UCSD-AML1 (cell line): ENCODE measurements around the gene EEIG2.

Experiments
- DNase-seq: peaks from one replicate; lab custom pipeline; 2025; ENCODE audit not compliant: unreplicated experiment; lab: John Stamatoyannopoulos, UW

The EEIG2 gene

GRCh38 chr1:108575375-108575774, 15.5 kb downstream of the EEIG2 start:
- DNase-seq: no peak

DNA sequence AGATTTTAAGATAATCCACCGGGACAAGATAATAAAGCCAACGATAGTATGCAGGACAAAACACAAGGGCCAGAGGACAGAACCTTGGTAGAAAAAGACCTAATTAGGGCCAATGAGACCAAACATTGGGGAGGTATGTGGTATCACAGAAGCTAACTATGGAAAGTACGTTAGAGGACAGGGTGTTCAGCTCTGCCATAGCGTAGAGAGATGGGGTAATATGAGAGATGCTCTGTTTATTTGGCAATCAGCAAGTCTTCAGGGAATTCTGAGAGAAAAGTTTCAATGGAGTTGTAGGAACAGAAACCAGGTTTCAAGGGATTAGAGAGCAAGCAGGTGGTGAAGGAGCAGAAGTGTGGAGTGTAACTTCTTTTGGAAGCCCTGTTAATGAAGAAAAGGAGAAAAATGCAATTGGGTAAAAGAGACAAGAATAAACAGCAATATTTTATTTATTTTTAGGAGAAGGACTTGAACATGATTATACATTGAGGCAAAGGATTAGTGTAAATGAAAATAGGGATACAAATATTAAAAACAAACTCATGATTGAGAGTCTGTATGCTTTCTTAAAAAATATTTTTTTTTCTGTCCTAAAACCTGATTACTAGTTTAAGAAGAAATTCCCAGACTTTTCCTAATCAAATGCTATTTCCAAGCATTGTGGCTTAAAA, 24.0 kb downstream of the EEIG2 start:
- no peak for DNase-seq

GRCh38 chr1:108584428-108584856, 24.5 kb downstream of the EEIG2 start:
- DNase-seq: no peak

DNA sequence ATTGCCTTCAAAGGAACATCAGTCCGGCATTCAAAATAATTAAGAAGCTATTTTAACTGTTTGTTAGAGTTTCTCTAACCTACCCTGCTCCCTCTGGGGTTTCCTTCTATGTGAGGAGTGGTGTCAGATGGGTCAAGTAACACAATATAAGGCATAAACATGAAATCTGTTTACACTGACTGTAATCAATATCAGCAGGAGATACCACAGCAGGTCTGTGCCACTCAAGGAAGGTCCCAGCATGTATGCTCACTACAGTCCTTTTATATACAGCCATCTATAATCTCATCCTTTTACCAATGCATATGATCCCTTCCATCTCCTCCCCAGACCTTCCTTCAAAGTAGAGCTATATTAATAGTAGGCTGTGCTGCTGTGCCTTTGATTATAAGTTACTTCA, 25.4 kb downstream of the EEIG2 start:
- no peak for DNase-seq

- DNase-seq: no peak
Measured at GRCh38 chr1:108590441-108590840, 30.5 kb downstream of the EEIG2 start.

GRCh38 chr1:108590957-108591356, 31.1 kb downstream of the EEIG2 start:
- no peak for DNase-seq

- DNase-seq: no peak
Measured at GRCh38 chr1:108591466-108591865, 31.6 kb downstream of the EEIG2 start.

- no peak for DNase-seq
Measured at GRCh38 chr1:108592030-108592759, 32.3 kb downstream of the EEIG2 start.

- no peak for DNase-seq
Measured at GRCh38 chr1:108593448-108593847, 33.5 kb downstream of the EEIG2 start.

- DNase-seq: no peak
Measured at GRCh38 chr1:108595507-108595906, 35.6 kb downstream of the EEIG2 start.

- DNase-seq: no peak
Measured at GRCh38 chr1:108597041-108597440, 37.1 kb downstream of the EEIG2 start.

GRCh38 chr1:108598340-108598739, 38.4 kb downstream of the EEIG2 start:
- no peak for DNase-seq

GRCh38 chr1:108600504-108600903, 40.6 kb downstream of the EEIG2 start:
- DNase-seq: no peak

DNA sequence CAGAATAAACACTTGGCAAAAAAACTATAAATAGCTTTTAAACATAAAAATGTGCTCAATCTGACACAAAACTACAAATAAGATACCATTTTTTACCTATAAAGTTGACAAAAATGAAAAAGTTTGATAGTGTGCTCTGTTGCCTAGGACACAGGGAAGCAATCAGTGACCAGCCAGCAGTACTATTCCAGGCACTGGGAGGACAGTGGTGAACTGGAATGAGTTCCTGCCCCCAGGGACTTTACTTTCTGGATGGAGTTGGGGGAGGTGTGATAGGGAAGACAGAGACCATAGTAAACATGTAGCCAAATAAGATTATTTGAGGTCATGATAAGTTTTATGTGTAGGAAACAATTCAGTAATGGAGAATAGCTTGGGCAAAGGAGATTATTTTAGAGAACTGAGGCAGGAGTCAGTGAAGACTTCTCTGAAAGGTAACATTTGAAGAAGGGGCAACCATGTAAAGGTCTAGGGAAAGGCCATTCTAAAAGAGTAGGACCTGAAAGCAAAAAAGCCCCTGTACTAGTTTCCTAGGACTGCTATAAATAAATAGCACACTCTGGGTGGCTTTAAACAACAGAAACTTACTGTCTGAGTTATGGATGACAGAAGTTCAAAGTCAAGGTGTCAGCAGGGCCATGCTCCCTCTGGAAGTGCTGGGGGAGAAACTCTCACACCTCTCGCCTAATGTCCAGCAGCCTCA, 42.0 kb downstream of the EEIG2 start:
- DNase-seq: no peak

GRCh38 chr1:108605633-108606032, 45.7 kb downstream of the EEIG2 start:
- DNase-seq: no peak

GRCh38 chr1:108606478-108606877, 46.6 kb downstream of the EEIG2 start:
- no peak for DNase-seq

GRCh38 chr1:108609483-108610049, 49.7 kb downstream of the EEIG2 start:
- DNase-seq: no peak
